Gastroesophageal sphincter (tissue), 4 donors: Measurements from ENCODE around the gene MYO5A. TPM values are rescaled to one million over a fixed set of nuclear protein-coding genes. Genes with fewer than 3 reads are reported as not detected.
"Not testable (repeated sequence)": the region's sequence is repeated elsewhere in the genome, so short reads cannot be mapped to it uniquely, and the experiment has no call there.

ENCODE experiments used
- ATAC-seq: fragments of 150-250 bp; one replicate; pipeline ENCODE4 v1.9.1; 2016; ENCODE audit warnings: mild to moderate bottlenecking, moderate library complexity
- H3K27ac ChIP-seq, 4 donors: fragments of 200-600 bp; sonication (generic) in 3 of 4; 1 replicate in 3 of 4; 2 replicates in 1 of 4; pipeline ENCODE4 v1.5.1; 2016 to 2019
- H3K27me3 ChIP-seq: fragments of 200-600 bp; sonication (generic); one replicate; pipeline ENCODE4 v1.5.1; 2019
- H3K36me3 ChIP-seq, 2 donors: fragments of 200-600 bp; sonication (generic); one replicate each; pipeline ENCODE4 v1.5.1; 2019; ENCODE audit warnings: control low read depth in 1 of 2
- H3K4me1 ChIP-seq, 3 donors: fragments of 200-600 bp; sonication (generic); 1 replicate in 2 of 3; 2 replicates in 1 of 3; pipeline ENCODE4 v1.5.1; 2016 to 2019; ENCODE audit warnings: control low read depth in 2 of 3
- H3K4me3 ChIP-seq, 2 donors: fragments of 200-600 bp; sonication (generic); one replicate each; pipeline ENCODE4 v1.5.1; 2019; ENCODE audit warnings: mild to moderate bottlenecking in 1 of 2, moderate library complexity in 1 of 2
- H3K9me3 ChIP-seq, 3 donors: fragments of 200-600 bp; sonication (generic); one replicate each; pipeline ENCODE4 v1.5.1; 2017 to 2019; ENCODE audit warnings: control low read depth in 2 of 3
- CTCF ChIP-seq, 4 experiments: fragments of 200-600 bp in 2 of 4; fragments of 450-650 bp in 2 of 4; sonication (generic) in 1 of 4; IDR thresholded peaks; one replicate each; pipeline ENCODE4 v1.5.1; 2017 to 2019; ENCODE audit warnings: antibody characterized with exemption in 4 of 4, mild to moderate bottlenecking in 2 of 4, moderate library complexity in 2 of 4
- EP300 ChIP-seq: sonication (generic); formaldehyde crosslinking; IDR thresholded peaks from one replicate; pipeline ENCODE4 v1.6.1; 2017; ENCODE audit warnings: antibody characterized with exemption, mild to moderate bottlenecking
- POLR2A ChIP-seq, 2 donors: fragments of 450-650 bp; IDR thresholded peaks; one replicate each; pipeline ENCODE4 v1.6.1; 2017; ENCODE audit warnings: antibody characterized with exemption in 2 of 2, mild to moderate bottlenecking in 2 of 2, moderate library complexity in 1 of 2
- POLR2AphosphoS5 ChIP-seq: sonication (generic); formaldehyde crosslinking; IDR thresholded peaks from one replicate; pipeline ENCODE4 v1.6.1; 2017; ENCODE audit warnings: antibody characterized with exemption
- WGBS, 2 donors: methylation state at CpG; one replicate each; pipeline ENCODE4 v1.1.5; 2018; ENCODE audit warnings: low coverage in 1 of 2; 5-methylcytosine and 5-hydroxymethylcytosine counted together
- total RNA-seq, 4 donors: library from RNA; depleted of rRNA; stranded (reverse); fragments of >200 nt; gene quantifications; one replicate each; pipeline ENCODE4 v1.1.0, GENCODE V29; 2016

MYO5A gene
- total RNA-seq, 4 donors from 2014 or later, result 24.3 to 41.9 (median 31.2) TPM

- no peak overlapping the region for H3K27ac ChIP-seq
- no peaks in the 10 kb centered on the region for H3K27me3 ChIP-seq
- H3K9me3 ChIP-seq, result no peaks in the 10 kb centered on the region
- no peak overlapping the region for H3K4me3 ChIP-seq
- no peak for ATAC-seq
- H3K4me1 ChIP-seq, result peaks cover 0 to 6% (median 0%) of the 10 kb centered on the region in 3 donors
- TF ChIP-seq EP300 (no peak), POLR2A (IDR thresholded peaks at IDR 0.05) (no peak), POLR2AphosphoS5 (no peak), CTCF (IDR thresholded peaks at IDR 0.05) (no peak)
- H3K36me3 ChIP-seq, result no peaks in the 10 kb centered on the region
Observed at GRCh38 chr15:52495125-52495524, 33.6 kb downstream of the MYO5A start.

- Histone ChIP-seq H3K4me3 (no peak overlapping the region), H3K4me1 (peaks cover 0 to 6% (median 0%) of the 10 kb centered on the region in 3 donors), H3K36me3 (no peaks in the 10 kb centered on the region), H3K27ac (no peak overlapping the region), H3K27me3 (no peaks in the 10 kb centered on the region), H3K9me3 (no peaks in the 10 kb centered on the region)
- TF ChIP-seq EP300 (no peak), POLR2AphosphoS5 (no peak), CTCF (IDR thresholded peaks at IDR 0.05) (no peak), POLR2A (IDR thresholded peaks at IDR 0.05) (no peak)
- WGBS, 2 donors, result 90 to 93% methylated on average over 3 of the region's 3 CpGs
- no peak for ATAC-seq
Observed at GRCh38 chr15:52493968-52494367, 34.7 kb downstream of the MYO5A start.

- 81 to 91% methylated on average over 4 of the region's 4 CpGs for WGBS, 2 donors
- Histone ChIP-seq H3K36me3 (no peaks in the 10 kb centered on the region), H3K27me3 (no peaks in the 10 kb centered on the region), H3K9me3 (no peaks in the 10 kb centered on the region), H3K27ac (no peak overlapping the region), H3K4me3 (no peak overlapping the region), H3K4me1 (peaks cover 0 to 6% (median 0%) of the 10 kb centered on the region in 3 donors)
- ATAC-seq, result no peak
- no peak for TF ChIP-seq POLR2AphosphoS5
- no peak for TF ChIP-seq EP300
- no peak for TF ChIP-seq POLR2A (IDR thresholded peaks at IDR 0.05)
- no peak for TF ChIP-seq CTCF (IDR thresholded peaks at IDR 0.05)
Observed at GRCh38 chr15:52492132-52492531, 36.5 kb downstream of the MYO5A start.

- no peaks in the 10 kb centered on the region for H3K36me3 ChIP-seq
- TF ChIP-seq POLR2AphosphoS5 (no peak), POLR2A (IDR thresholded peaks at IDR 0.05) (no peak), CTCF (IDR thresholded peaks at IDR 0.05) (no peak), EP300 (no peak)
- H3K27me3 ChIP-seq, result no peaks in the 10 kb centered on the region
- H3K4me3 ChIP-seq, result no peak overlapping the region
- H3K27ac ChIP-seq, result no peak overlapping the region
- no peaks in the 10 kb centered on the region for H3K9me3 ChIP-seq
- whole genome bisulfite sequencing, 2 donors, result 52 to 73% methylated on average over 4 of the region's 4 CpGs
- ATAC-seq, result no peak
- H3K4me1 ChIP-seq, result peaks cover 0 to 6% (median 0%) of the 10 kb centered on the region in 3 donors
Observed at GRCh38 chr15:52491472-52491871, 37.2 kb downstream of the MYO5A start.

GRCh38 chr15:52489430-52489829 lies 39.2 kb downstream of the MYO5A start:
- H3K9me3 ChIP-seq, H3K4me1 ChIP-seq, H3K36me3 ChIP-seq, ATAC-seq, H3K27me3 ChIP-seq, H3K4me3 ChIP-seq, H3K27ac ChIP-seq: not testable (repeated sequence)
- 84% methylated on average over 4 of the region's 4 CpGs; no CpG with 5 or more reads in 1 of the 2 donors for WGBS, 2 donors
